HepG2 (cell line): ENCODE data around the gene MLC1. TPM values are rescaled to one million over a fixed set of nuclear protein-coding genes. Genes with fewer than 3 reads are reported as not detected.

Source experiments
- ATAC-seq: fragments of 200-7000 bp; cut with Tn5 transposase; 3 replicates; pipeline ENCODE4 v1.9.1; 2020; ENCODE audit warnings: mild to moderate bottlenecking, moderate library complexity
- BruUV-seq: library from RNA; stranded (reverse); fragments of 400-500 nt; replicated peaks from 2 replicates; lab custom pipeline; 2021; lab: Mats Ljungman, UMichigan
- CTCF ChIA-PET: fragments of 300-600 bp; formaldehyde crosslinking; extraction: SDS; loops from one replicate; lab custom pipeline; 2021; ENCODE audit warnings: low total read pairs, inconsistent platforms, low intra/inter-chr PET ratio; lab: Yijun Ruan, JAX
- POLR2A ChIA-PET: fragments of 350-600 bp; sonication (Branson Sonifier 250); formaldehyde crosslinking; loops from one replicate; lab custom pipeline; 2020; ENCODE audit warnings: antibody characterized with exemption, inconsistent platforms; lab: Yijun Ruan, JAX
- DNase-seq: peaks from one replicate; pipeline ENCODE4 v3.0.0-alpha.2; 2015; ENCODE audit warnings: low spot score
- FAIRE-seq: peaks from 3 replicates; lab custom pipeline; 2011; peaks lifted over from hg19 to GRCh38; lab: Jason Lieb, UNC
- H2AFZ ChIP-seq: one replicate; pipeline ENCODE4 v1.6.1; 2011; ENCODE audit warnings: low read length, inconsistent platforms
- H3K27ac ChIP-seq: fragments of 300-600 bp; 3 replicates; pipeline ENCODE4 v1.8.0; 2011; ENCODE audit warnings: mixed run types, mild to moderate bottlenecking, mixed read lengths, low read length, inconsistent platforms; ENCODE audit not compliant: insufficient read depth; ENCODE audit errors: extremely low read length
- H3K27me3 ChIP-seq, 2 experiments: fragments of 200-600 bp in 1 of 2; 2 replicates in 1 of 2; 3 replicates in 1 of 2; pipeline versions ENCODE4 v1.6.0 to v1.8.0; 2011; ENCODE audit warnings: low read length in 2 of 2, mild to moderate bottlenecking in 2 of 2, moderate library complexity in 2 of 2, inconsistent platforms in 1 of 2; ENCODE audit not compliant: insufficient read depth in 2 of 2, control insufficient read depth in 1 of 2
- H3K36me3 ChIP-seq, 2 experiments: fragments of 200-600 bp in 1 of 2; replicated peaks in 1 of 2; 2 replicates in 1 of 2; 3 replicates in 1 of 2; pipeline versions ENCODE4 v1.5.1 to v1.8.0; 2011; ENCODE audit warnings: low read length in 2 of 2, inconsistent platforms in 1 of 2; ENCODE audit not compliant: insufficient read depth in 2 of 2, control insufficient read depth in 1 of 2
- H3K4me1 ChIP-seq: 2 replicates; pipeline ENCODE4 v1.5.1; 2012; ENCODE audit warnings: low read length, inconsistent platforms; ENCODE audit not compliant: insufficient read depth
- H3K4me2 ChIP-seq: 2 replicates; pipeline ENCODE4 v1.6.0; 2011; ENCODE audit warnings: low read depth, low read length, inconsistent platforms
- H3K4me3 ChIP-seq, 3 experiments: fragments of 200-600 bp in 1 of 3; sonication (generic), shearing (Covaris generic) in 1 of 3; replicated peaks in 1 of 3; 2 replicates each; pipeline ENCODE4 v1.5.1; 2011 to 2016; ENCODE audit warnings: low read length in 3 of 3, inconsistent platforms in 2 of 3, low read depth in 2 of 3, mild to moderate bottlenecking in 2 of 3, control low read depth in 1 of 3, mixed read lengths in 1 of 3; ENCODE audit not compliant: insufficient read depth in 1 of 3
- H3K79me2 ChIP-seq: one replicate; pipeline ENCODE4 v1.6.1; 2011; ENCODE audit warnings: low read length, inconsistent platforms; ENCODE audit not compliant: insufficient read depth
- H3K9ac ChIP-seq: 2 replicates; pipeline ENCODE4 v1.6.0; 2011; ENCODE audit warnings: mild to moderate bottlenecking, low read depth, low read length, inconsistent platforms; ENCODE audit not compliant: insufficient read depth
- H3K9me3 ChIP-seq: 2 replicates; pipeline ENCODE4 v1.5.1; 2012; ENCODE audit warnings: mild to moderate bottlenecking, low read length
- H4K20me1 ChIP-seq: 2 replicates; pipeline ENCODE4 v1.6.0; 2011; ENCODE audit warnings: inconsistent platforms, mild to moderate bottlenecking, low read length, moderate library complexity; ENCODE audit not compliant: insufficient read depth
- ARID2 ChIP-seq: sonication (generic); formaldehyde crosslinking; IDR thresholded peaks from 2 replicates; pipeline ENCODE4 v1.8.1; 2022; ENCODE audit warnings: mild to moderate bottlenecking, missing genetic modification reagents, borderline replicate concordance
- HINFP ChIP-seq: sonication (generic); formaldehyde crosslinking; IDR thresholded peaks from 2 replicates; pipeline ENCODE4 v1.4.0; 2020; ENCODE audit warnings: low read depth, mild to moderate bottlenecking, missing genetic modification reagents
- HNRNPUL1 ChIP-seq: fragments of 200-400 bp; formaldehyde crosslinking; IDR thresholded peaks from 2 replicates; pipeline ENCODE4 v1.6.1; 2017; ENCODE audit warnings: low read depth, mild to moderate bottlenecking, low read length, moderate library complexity
- KMT2A ChIP-seq: sonication (generic); formaldehyde crosslinking; IDR thresholded peaks from 2 replicates; pipeline ENCODE4 v1.4.0; 2020; ENCODE audit warnings: missing genetic modification reagents
- MZF1 ChIP-seq: sonication (generic); formaldehyde crosslinking; IDR thresholded peaks from 2 replicates; pipeline ENCODE4 v1.8.1; 2023; ENCODE audit warnings: mild to moderate bottlenecking, missing genetic modification reagents, borderline replicate concordance
- NFYC ChIP-seq: IDR thresholded peaks from 2 replicates; pipeline ENCODE4 v1.6.1; 2016; ENCODE audit warnings: missing genetic modification reagents, missing compliant biosample characterization
- RFX5 ChIP-seq: IDR thresholded peaks from 2 replicates; pipeline ENCODE4 v1.6.1; 2011; ENCODE audit warnings: low read depth, low read length, improper control_type of control experiment
- SMC3 ChIP-seq: IDR thresholded peaks from 2 replicates; pipeline ENCODE4 v1.6.1; 2011; ENCODE audit warnings: low read length, improper control_type of control experiment
- SRSF1 ChIP-seq: fragments of 200-400 bp; formaldehyde crosslinking; optimal IDR thresholded peaks from 2 replicates; pipeline ENCODE3; 2017; ENCODE audit warnings: mild to moderate bottlenecking, low read depth, low read length, moderate library complexity
- TARDBP ChIP-seq: sonication (generic); formaldehyde crosslinking; IDR thresholded peaks from 2 replicates; pipeline ENCODE4 v1.8.0; 2022; ENCODE audit warnings: mild to moderate bottlenecking, missing genetic modification reagents
- WGBS: methylation state at CpG from one replicate; pipeline ENCODE4 v1.1.6; 2017; ENCODE audit warnings: low lambda C conversion rate; 5-methylcytosine and 5-hydroxymethylcytosine counted together
- in situ Hi-C: cut with HindIII; loops from 2 replicates; pipeline ENCODE4 v1.10.0; 2017; ENCODE audit warnings: low pct_unique_long_range_greater_than_20kb; ENCODE audit not compliant: extremely low pct_ligation_motif_present
- intact Hi-C: fragments of 100-400 bp; cut with micrococcal nuclease; formaldehyde crosslinking; loops from one replicate; pipeline ENCODE4 v1.10.0; 2022; ENCODE audit not compliant: unreplicated experiment
- polyA plus RNA-seq, 8 experiments: library from polyadenylated mRNA; depleted of rRNA in 3 of 8; stranded (reverse) in 7 of 8; unstranded in 1 of 8; fragments of >200 nt; fragmentation: Illumina TruSeq in 4 of 8; extraction: Trizol in 4 of 8; gene quantifications; 2 replicates each; pipeline versions ENCODE4 v1.2.1 to v1.2.3, GENCODE V29; 2011 to 2016; ENCODE audit warnings: low read depth in 4 of 8, missing spikeins in 1 of 8, mixed read lengths in 1 of 8; ENCODE audit not compliant: insufficient read depth in 1 of 8
- total RNA-seq, 5 experiments: library from RNA; depleted of rRNA; stranded (reverse); fragments of >200 nt; fragmentation: Illumina TruSeq; extraction: Trizol; gene quantifications; 2 replicates each; pipeline ENCODE4 v1.2.3, GENCODE V29; 2016; ENCODE audit warnings: low read depth in 1 of 5
- TF ChIP-seq, protein P1 (sequence below): sonication (generic); formaldehyde crosslinking; IDR thresholded peaks from 2 replicates; pipeline ENCODE4 v1.4.0; 2020; ENCODE audit warnings: missing genetic modification reagents, borderline replicate concordance
- TF ChIP-seq, protein P2 (sequence below): sonication (generic); formaldehyde crosslinking; IDR thresholded peaks from 2 replicates; pipeline ENCODE4 v1.5.1; 2020; ENCODE audit warnings: mild to moderate bottlenecking, missing genetic modification reagents
- TF ChIP-seq, protein P3 (sequence below): sonication (generic); formaldehyde crosslinking; IDR thresholded peaks from 2 replicates; pipeline ENCODE4 v1.8.0; 2022; ENCODE audit warnings: missing genetic modification reagents, mild to moderate bottlenecking, inconsistent platforms, borderline replicate concordance

The MLC1 gene
- total and polyA plus RNA-seq, 2 of the 13 experiments (the other 11 are each of a cell fraction or from before 2014, with no cell fraction given): not detected

DNA sequence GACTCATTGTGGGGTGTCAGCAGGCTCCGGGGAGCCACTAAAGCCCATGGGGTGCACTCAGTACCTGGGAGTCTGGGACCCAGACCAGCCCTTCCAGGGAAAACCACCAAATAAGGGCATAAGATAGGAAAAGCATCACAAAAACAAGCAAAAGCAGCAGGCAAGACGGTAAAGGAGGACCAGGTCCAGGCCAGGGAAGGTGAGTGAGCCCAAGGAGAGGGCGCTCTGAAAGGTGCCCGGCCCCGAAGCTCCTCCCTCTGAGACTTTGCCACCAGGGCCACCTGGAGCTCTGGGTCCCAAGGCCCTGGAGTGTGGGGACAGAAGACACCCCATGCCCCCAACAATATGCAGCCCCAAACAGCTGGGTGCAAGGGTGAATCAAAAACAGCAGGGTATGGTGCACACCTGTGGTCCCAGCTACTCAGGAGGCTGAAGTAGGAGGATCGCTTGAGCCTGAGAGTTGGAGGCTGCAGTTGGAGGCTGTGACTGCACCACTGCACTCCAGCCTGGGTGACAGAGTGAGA is 67.5 kb downstream of the MLC1 start:
- Histone ChIP-seq H3K4me2 (no peak overlapping the region), H3K4me1 (no peaks in the 10 kb centered on the region), H4K20me1 (no peaks in the 10 kb centered on the region), H3K9ac (no peak overlapping the region), H2AFZ (no peak overlapping the region), H3K27me3 (peaks cover 10 to 49% of the 10 kb centered on the region in 2 experiments; a peak in 4 of 5 replicates), H3K27ac (no peak overlapping the region), H3K36me3 (no peaks in the 10 kb centered on the region), H3K4me3 (no peak overlapping the region), H3K79me2 (no peaks in the 10 kb centered on the region), H3K9me3 (no peaks in the 10 kb centered on the region)
- 44% methylated on average over 6 of the region's 6 CpGs for WGBS
- FAIRE-seq: no peak
- BruUV-seq: no TSS peak
- ATAC-seq: no peak
- intact Hi-C loops (no loop called here), in situ Hi-C loops (no loop called here)
- DNase-seq: no peak
- ChIA-PET POLR2A (no interaction called here), CTCF (no interaction called here)
- TF ChIP-seq TARDBP (CRISPR knock-in tag) (no peak), KMT2A (CRISPR knock-in tag) (no peak), SRSF1 (no peak), NFYC (CRISPR knock-in tag) (no peak), RFX5 (no peak), SMC3 (no peak), HNRNPUL1 (no peak), MZF1 (CRISPR knock-in tag) (no peak), ARID2 (no peak), HINFP (CRISPR knock-in tag) (no peak)
- TF ChIP-seq, protein P1, sequence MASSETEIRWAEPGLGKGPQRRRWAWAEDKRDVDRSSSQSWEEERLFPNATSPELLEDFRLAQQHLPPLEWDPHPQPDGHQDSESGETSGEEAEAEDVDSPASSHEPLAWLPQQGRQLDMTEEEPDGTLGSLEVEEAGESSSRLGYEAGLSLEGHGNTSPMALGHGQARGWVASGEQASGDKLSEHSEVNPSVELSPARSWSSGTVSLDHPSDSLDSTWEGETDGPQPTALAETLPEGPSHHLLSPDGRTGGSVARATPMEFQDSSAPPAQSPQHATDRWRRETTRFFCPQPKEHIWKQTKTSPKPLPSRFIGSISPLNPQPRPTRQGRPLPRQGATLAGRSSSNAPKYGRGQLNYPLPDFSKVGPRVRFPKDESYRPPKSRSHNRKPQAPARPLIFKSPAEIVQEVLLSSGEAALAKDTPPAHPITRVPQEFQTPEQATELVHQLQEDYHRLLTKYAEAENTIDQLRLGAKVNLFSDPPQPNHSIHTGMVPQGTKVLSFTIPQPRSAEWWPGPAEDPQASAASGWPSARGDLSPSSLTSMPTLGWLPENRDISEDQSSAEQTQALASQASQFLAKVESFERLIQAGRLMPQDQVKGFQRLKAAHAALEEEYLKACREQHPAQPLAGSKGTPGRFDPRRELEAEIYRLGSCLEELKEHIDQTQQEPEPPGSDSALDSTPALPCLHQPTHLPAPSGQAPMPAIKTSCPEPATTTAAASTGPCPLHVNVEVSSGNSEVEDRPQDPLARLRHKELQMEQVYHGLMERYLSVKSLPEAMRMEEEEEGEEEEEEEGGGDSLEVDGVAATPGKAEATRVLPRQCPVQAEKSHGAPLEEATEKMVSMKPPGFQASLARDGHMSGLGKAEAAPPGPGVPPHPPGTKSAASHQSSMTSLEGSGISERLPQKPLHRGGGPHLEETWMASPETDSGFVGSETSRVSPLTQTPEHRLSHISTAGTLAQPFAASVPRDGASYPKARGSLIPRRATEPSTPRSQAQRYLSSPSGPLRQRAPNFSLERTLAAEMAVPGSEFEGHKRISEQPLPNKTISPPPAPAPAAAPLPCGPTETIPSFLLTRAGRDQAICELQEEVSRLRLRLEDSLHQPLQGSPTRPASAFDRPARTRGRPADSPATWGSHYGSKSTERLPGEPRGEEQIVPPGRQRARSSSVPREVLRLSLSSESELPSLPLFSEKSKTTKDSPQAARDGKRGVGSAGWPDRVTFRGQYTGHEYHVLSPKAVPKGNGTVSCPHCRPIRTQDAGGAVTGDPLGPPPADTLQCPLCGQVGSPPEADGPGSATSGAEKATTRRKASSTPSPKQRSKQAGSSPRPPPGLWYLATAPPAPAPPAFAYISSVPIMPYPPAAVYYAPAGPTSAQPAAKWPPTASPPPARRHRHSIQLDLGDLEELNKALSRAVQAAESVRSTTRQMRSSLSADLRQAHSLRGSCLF (CRISPR knock-in tag): no peak
- TF ChIP-seq, protein P2, sequence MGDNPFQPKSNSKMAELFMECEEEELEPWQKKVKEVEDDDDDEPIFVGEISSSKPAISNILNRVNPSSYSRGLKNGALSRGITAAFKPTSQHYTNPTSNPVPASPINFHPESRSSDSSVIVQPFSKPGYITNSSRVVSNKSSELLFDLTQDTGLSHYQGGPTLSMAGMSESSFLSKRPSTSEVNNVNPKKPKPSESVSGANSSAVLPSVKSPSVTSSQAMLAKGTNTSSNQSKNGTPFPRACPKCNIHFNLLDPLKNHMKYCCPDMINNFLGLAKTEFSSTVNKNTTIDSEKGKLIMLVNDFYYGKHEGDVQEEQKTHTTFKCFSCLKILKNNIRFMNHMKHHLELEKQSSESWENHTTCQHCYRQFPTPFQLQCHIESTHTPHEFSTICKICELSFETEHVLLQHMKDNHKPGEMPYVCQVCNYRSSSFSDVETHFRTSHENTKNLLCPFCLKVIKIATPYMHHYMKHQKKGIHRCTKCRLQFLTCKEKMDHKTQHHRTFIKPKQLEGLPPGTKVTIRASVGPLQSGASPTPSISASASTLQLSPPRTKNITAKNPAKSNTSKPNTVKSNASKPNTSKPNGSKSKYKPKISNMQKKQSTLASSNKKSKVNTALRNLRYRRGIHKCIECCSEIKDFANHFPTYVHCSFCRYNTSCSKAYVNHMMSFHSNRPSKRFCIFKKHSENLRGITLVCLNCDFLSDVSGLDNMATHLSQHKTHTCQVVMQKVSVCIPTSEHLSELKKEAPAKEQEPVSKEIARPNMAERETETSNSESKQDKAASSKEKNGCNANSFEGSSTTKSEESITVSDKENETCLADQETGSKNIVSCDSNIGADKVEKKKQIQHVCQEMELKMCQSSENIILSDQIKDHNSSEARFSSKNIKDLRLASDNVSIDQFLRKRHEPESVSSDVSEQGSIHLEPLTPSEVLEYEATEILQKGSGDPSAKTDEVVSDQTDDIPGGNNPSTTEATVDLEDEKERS (CRISPR knock-in tag): no peak
- TF ChIP-seq, protein P3, sequence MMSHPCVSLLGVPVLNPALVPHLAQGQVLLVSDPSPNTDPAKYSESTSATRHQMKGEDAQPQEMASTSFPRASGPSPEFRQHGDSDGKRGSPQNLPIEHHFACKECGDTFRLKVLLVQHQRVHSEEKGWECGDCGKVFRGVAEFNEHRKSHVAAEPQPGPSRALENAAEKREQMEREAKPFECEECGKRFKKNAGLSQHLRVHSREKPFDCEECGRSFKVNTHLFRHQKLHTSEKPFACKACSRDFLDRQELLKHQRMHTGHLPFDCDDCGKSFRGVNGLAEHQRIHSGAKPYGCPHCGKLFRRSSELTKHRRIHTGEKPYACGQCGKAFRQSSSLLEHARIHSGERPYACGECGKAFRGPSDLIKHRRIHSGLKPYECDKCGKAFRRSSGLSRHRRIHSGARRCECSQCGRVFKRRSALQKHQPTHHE: no peak
